AG08396 (cell line): ENCODE measurements around the gene TSPAN9.
"Not testable (repeated sequence)": the region's sequence is repeated elsewhere in the genome, so short reads cannot be mapped to it uniquely, and the experiment has no call there.

Experiments
- DNase-seq: peaks from one replicate; pipeline ENCODE4 v3.0.0; 2012; ENCODE audit warnings: low spot score, mixed read lengths

The TSPAN9 gene

GRCh38 chr12:3044141-3044630 is 33.0 kb upstream of the TSPAN9 start:
- DNase-seq: no peak

DNA sequence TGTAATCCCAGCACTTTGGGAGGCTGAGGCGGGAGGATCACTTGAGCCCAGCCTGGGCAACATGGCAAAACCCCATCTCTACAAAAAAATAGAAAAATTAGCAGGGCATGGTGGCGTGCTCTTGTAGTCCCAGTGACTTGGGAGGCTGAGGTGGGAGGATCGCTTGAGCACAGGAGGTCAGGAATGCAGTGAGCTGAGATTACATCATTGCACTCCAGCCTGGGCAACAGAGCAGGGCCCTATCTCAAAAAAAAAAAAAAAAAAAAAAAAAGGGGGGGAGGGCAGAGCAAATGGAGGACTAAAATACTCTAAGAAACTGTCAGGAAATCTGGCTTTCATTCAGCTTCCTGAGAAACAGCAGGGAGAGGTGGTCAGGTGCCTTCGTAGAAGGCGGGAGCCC is 31.7 kb upstream of the TSPAN9 start:
- no peak for DNase-seq

GRCh38 chr12:3045989-3046388 is 31.2 kb upstream of the TSPAN9 start:
- no peak for DNase-seq

DNA sequence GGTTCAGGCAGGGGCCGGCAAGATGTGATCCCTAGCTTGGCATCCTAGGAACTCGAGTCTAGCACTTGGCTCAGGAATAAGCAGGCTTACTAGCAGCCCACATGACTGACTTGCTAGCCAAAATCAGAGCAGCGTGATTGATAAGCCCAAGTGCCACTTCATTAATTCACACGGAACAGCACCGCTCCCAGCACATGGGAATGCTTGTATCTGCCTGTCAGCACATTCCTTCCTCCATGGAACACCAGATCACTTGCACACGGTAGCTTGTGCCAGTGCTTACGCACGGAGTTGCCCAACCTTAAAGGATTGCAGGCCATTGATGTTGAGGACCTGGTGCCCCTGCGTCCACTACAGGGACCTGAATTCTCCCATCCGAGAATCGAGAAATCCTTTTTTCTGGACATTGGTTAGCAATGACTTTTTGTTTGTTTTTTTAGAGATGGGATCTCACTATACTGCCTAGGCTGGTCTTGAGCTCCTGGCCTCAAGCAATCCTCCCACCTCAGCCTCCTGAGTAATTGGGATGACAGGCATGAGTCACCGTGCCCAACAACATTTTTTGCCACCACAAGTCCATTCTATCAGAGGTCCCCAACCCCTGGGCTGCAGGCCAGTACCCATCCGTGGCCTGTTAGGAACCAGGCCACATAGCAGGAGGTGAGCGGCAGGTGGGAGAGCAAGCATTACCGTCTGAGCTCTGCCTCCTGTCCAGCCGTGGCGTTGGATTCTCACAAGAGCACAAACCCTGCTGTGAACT is 30.6 kb upstream of the TSPAN9 start:
- DNase-seq: peak; percentile 32

DNA sequence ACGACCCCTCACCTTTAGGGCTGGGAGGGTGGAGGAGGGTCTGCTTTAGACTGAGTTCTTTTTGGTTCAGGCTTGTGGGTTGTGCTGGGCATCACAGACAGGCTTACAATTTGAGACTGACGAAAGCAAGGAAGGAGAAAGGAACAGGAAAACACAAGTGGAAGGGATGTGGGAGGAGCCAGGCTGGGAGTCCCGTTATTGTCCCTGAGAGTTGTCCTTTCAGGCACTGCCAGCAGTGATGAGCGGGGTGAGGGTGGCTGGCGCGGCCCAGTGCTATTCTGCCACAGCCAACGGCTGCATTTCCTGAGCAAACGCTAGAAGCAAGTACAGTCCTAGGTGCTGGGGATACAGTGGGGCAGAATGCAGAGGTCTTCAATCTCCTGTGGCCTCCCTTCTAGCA is 29.2 kb upstream of the TSPAN9 start:
- DNase-seq: no peak

DNA sequence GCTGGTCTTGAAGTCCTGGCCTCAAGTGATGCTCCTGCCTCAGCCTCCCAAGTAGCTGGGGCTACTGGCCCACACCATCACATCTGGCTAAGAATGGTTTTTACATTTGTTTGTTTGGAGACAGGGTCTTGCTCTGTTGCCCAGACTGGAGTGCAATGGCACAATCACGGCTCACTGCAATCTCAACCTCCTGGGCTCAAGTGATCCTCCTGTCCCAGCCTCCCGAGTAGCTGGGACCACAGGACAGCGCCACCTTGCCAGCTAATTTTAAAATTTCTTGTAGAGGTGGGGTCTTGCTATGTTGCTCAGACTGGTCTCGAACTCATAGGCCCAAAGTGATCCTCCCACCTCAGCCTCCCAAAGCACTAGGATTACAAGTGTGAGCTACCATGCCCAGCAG is 28.6 kb upstream of the TSPAN9 start:
- DNase-seq: no peak

- DNase-seq: no peak
Measured at GRCh38 chr12:3049176-3049575, 28.0 kb upstream of the TSPAN9 start.

- DNase-seq: no peak
Measured at GRCh38 chr12:3049611-3050249, 27.4 kb upstream of the TSPAN9 start.

DNA sequence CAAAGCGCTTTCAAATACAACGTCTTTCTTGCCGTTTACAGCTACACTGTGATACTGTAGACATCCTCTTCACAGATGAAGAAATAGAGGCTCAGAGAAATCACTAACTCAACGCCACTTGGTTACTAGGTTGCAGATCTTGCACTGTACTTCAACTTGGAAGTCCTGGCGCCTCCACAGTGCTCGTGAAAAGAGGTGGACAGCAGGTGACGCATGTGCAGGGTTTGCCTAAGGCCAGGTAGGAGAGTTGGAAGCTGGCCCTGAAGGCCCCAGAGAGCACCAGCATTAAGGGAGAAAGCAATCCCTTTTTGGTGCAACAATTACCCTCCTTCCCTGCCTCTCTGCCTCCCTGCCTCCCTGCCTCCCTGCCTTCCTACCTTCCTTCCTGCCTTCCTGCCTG is 22.8 kb upstream of the TSPAN9 start:
- DNase-seq: no peak

- no peak for DNase-seq
Measured at GRCh38 chr12:3055026-3055703, 22.0 kb upstream of the TSPAN9 start.

DNA sequence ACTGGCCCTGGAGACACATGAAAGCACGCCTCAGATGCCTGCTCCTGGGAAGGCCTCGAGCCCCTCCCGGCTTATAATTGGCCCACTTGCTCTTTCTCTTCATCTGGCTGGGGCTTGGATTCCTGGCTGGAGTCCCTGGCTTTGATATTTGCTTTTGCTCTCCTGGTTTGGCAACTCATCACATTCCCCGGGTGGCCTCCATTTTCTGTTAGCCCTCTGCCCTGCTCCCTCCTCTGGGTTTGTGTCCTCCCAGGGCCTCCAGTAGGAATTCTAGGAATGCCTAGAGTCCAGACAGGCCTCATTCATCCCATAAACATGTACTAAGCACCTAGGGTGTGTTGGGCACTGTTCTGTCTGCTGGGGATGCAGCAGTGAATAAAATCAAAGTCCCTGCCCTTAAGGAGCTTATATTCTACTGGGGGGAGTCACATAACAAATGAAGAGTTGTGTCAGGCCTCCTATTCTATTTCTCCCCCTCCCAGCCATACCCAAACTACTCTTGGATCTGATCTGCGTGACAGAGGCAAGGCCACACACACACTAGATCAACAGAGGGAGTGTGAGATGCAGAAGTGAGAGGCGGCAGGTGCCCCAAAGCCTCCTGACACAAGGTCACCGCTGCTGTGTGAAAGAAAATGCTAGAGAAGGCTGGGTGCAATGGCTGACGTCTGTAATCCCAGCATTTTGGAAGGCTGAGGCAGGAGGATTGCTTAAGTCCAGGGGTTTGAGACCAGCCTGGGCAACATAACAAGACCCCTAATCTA is 21.3 kb upstream of the TSPAN9 start:
- peak; percentile 61 for DNase-seq

DNA sequence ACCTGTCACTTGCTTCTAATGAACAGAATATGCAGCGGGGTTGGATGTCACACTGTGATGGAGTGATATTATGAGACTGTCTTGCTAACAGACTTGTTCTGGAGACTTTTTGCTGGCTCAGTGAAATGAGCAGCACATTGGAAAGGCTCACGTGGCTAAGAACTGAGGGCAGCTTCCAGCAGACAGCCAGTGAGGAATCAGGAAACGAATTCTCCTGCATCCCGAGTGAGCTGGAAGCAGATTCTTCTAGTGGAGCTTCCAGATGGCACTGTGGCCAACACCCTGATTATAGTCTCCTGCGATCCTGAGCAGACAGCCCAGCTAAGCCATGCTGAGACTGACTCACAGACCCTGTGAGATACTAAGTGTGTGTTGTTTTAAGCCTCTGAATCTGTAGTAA is 16.1 kb upstream of the TSPAN9 start:
- peak; percentile 69 for DNase-seq

- DNase-seq: no peak
Measured at GRCh38 chr12:3061501-3062215, 15.5 kb upstream of the TSPAN9 start.

GRCh38 chr12:3065300-3065699 is 11.9 kb upstream of the TSPAN9 start:
- DNase-seq: no peak

DNA sequence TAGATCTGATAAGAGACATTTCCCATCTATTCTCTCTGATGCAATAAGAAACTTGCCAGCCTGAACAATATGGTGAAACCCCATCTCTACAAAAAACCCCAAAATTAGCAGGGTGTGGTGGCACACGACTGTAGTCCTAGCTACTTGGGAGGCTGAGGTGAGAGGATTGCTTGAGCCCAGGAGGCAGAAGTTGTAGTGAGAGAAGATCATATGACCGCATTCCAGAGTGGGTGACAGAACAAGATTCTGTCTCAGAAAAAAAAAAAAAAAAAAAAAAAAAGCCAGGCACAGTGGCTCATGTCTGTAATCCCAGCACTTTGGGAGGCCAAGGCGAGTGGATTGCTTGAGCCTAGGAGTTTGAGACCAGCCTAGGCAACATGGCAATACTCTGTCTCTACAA is 11.3 kb upstream of the TSPAN9 start:
- DNase-seq: not testable (repeated sequence)

DNA sequence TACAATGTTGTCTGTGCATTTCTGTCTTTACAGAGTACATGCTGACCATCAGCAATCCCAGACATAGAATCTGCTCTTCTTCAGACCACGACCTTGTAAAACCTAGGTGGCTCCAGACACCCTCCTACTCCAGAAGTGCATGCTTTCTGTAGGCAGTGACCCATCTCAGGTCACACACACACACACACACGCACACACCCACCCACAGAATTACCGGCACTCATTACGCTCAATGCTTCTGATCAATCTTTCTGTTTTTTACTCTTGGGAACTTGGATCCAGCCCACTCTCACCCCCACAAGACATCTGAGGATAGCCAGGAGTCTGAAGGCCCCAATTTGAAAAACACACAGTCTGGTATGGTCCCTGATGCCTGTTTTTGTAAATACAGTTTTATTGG is 7.5 kb upstream of the TSPAN9 start:
- no peak for DNase-seq

GRCh38 chr12:3071107-3071506 is 6.1 kb upstream of the TSPAN9 start:
- no peak for DNase-seq

GRCh38 chr12:3071710-3072109 is 5.5 kb upstream of the TSPAN9 start:
- DNase-seq: no peak

- DNase-seq: peak; percentile 93
Measured at GRCh38 chr12:3073438-3074250, 3.5 kb upstream of the TSPAN9 start.

DNA sequence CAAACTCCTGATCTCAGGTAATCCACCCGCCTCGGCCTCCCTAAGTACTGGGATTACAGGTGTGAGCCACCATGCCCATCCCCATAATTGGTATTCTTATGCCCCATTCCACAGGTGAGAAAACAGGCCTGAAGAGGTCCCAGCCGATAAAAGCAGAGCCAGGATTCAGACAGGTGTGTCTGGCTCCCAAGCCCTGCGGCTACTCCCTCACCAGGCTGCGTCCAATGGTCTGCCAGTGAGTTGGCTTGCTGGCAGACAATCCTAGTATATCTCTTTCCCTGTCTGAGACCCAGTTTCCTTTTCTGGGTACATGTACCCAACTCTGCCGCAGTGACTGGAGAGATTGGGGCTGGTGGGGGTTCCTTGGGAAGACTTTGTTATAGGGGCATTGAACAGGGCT is 1.9 kb upstream of the TSPAN9 start:
- DNase-seq: no peak

DNA sequence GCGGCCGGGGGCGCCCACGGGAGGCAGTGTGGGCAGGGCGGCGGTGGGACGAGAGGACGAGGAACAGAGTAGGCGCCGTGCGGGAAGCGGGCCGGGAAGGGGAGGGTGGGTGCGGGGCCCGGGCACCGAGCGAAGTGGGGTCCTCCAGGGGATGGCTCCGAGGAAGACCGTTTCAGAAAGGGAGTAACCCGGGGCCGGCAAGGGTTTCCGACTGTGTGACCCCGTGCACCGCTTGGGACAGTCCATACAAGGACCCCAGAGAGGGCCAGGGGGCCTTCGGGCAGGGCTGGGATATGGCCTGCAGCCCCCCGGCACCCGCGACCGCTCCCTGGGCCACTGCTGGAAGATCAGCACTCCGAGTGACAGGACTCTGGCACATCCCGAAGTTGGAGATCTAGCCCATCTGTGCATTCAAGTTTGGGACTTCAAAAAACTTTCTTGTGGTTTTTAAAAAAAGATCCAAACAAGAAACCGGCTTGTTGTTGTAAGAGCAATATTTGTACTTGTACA is 448 bp downstream of the TSPAN9 start:
- DNase-seq: peak; percentile 58
